Adrenal gland (tissue), 12 donors: ENCODE measurements around the gene GALNT12. TPM values are rescaled to one million over a fixed set of nuclear protein-coding genes. Genes with fewer than 3 reads are reported as not detected.

Experiments
- DNase-seq, 7 donors: peaks; one replicate each; pipeline ENCODE4 v3.0.0-alpha.2; 2019 to 2020
- H3K27ac ChIP-seq, 5 donors: fragments of 200-600 bp; sonication (generic) in 4 of 5; 1 replicate in 3 of 5; 2 replicates in 2 of 5; pipeline versions ENCODE4 v1.5.1 to v1.8.0; 2016 to 2020; ENCODE audit warnings: mild to moderate bottlenecking in 1 of 5
- H3K27me3 ChIP-seq: fragments of 200-600 bp; 2 replicates; pipeline ENCODE4 v1.8.0; 2021
- H3K36me3 ChIP-seq, 2 donors: fragments of 200-600 bp; replicated peaks in 1 of 2; 1 replicate in 1 of 2; 2 replicates in 1 of 2; pipeline versions ENCODE4 v1.5.1 to v1.8.0; 2018 to 2022
- H3K4me1 ChIP-seq, 2 donors: fragments of 200-600 bp; replicated peaks in 1 of 2; 1 replicate in 1 of 2; 2 replicates in 1 of 2; pipeline versions ENCODE4 v1.5.1 to v1.8.0; 2018 to 2021
- H3K4me3 ChIP-seq, 4 donors: fragments of 200-600 bp; sonication (generic) in 3 of 4; one replicate each; pipeline ENCODE4 v1.5.1; 2016 to 2018
- H3K9me3 ChIP-seq, 3 donors: fragments of 200-600 bp; sonication (generic) in 1 of 3; replicated peaks in 1 of 3; 1 replicate in 2 of 3; 2 replicates in 1 of 3; pipeline versions ENCODE4 v1.5.1 to v1.8.0; 2016 to 2021
- POLR2A ChIP-seq, 2 donors: fragments of 450-650 bp; IDR thresholded peaks; one replicate each; pipeline ENCODE4 v1.6.1; 2017; ENCODE audit warnings: antibody characterized with exemption in 2 of 2, mild to moderate bottlenecking in 2 of 2, moderate library complexity in 1 of 2
- WGBS, 4 donors: extraction: QIAGEN DNeasy Blood & Tissue Kit in 2 of 4; methylation state at CpG; one replicate each; pipeline versions ENCODE4 v1.1.5 to v1.1.7; 2013 to 2017; 5-methylcytosine and 5-hydroxymethylcytosine counted together
- intact Hi-C, 2 donors: fragments of 100-400 bp; cut with DNase I; formaldehyde crosslinking; loops; one replicate each; pipeline versions ENCODE4 v1.14.1 to v1.15.0; 2022 to 2023
- polyA plus RNA-seq, 3 donors: library from polyadenylated mRNA; stranded (reverse); fragments of 200-250 nt in 2 of 3; fragments of 350-450 nt in 1 of 3; fragmentation: Illumina TruSeq in 1 of 3; extraction: RNeasy Lipid Tissue Mini Kit (QIAGEN cat#74804) in 1 of 3; gene quantifications; one replicate each; pipeline ENCODE4 v1.2.3, GENCODE V29; 2013 to 2014
- total RNA-seq, 9 donors: library from RNA; depleted of rRNA in 4 of 9; stranded (reverse); fragments of >200 nt in 4 of 9; fragments of 120-200 nt in 1 of 9; fragmentation: NEBNext Ultra II Directional in 1 of 9; extraction: Animal tissue kit (Norgen Biotek cat#: 25700) in 1 of 9; gene quantifications; one replicate each; pipeline versions ENCODE4 v1.1.0 to v1.2.4, GENCODE V29; 2013 to 2023
- TF ChIP-seq, protein P1 (sequence below), 6 experiments: fragments of 450-650 bp in 4 of 6; fragments of 200-600 bp in 2 of 6; sonication (generic) in 1 of 6; IDR thresholded peaks; 1 replicate in 5 of 6; 2 replicates in 1 of 6; pipeline versions ENCODE4 v1.5.1 to v1.8.0; 2016 to 2021; ENCODE audit warnings: antibody characterized with exemption in 6 of 6, mild to moderate bottlenecking in 2 of 6, moderate library complexity in 1 of 6
- donor health status: healthy with polysubstance abuse.
- donor health status: Bipolar disorder and iron deficiency.
- donor health status: DM: yes; HTN: yes; CAD: no.
- donor health status: DM: no; HTN: no; CAD: no.
- donor health status: DM: no; HTN: no; CAD: no.
- donor health status: DM: yes; HTN: yes; CAD: no.

The GALNT12 gene
- total and polyA plus RNA-seq, 12 donors, result 1.1 to 20.6 (median 4.2) TPM

DNA sequence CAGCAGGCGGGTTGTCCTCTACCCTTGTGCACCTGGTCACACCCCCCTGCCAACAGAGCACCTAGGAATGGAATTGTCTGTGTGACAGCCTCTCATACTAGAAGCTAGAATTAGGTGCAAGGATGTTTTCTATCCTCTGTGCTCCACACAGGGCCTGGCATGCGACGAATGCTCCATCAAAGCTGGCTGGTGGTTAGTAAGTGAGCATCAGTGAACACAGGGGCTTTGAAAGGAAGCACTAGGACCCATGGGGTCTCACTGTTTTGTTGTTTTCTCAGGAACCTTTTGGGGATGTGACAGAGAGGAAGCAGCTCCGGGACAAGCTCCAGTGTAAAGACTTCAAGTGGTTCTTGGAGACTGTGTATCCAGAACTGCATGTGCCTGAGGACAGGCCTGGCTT is 32.3 kb downstream of the GALNT12 start:
- intact Hi-C loops, result no loop called here
- H3K27me3 ChIP-seq, result no peaks in the 10 kb centered on the region
- TF ChIP-seq, protein P1, sequence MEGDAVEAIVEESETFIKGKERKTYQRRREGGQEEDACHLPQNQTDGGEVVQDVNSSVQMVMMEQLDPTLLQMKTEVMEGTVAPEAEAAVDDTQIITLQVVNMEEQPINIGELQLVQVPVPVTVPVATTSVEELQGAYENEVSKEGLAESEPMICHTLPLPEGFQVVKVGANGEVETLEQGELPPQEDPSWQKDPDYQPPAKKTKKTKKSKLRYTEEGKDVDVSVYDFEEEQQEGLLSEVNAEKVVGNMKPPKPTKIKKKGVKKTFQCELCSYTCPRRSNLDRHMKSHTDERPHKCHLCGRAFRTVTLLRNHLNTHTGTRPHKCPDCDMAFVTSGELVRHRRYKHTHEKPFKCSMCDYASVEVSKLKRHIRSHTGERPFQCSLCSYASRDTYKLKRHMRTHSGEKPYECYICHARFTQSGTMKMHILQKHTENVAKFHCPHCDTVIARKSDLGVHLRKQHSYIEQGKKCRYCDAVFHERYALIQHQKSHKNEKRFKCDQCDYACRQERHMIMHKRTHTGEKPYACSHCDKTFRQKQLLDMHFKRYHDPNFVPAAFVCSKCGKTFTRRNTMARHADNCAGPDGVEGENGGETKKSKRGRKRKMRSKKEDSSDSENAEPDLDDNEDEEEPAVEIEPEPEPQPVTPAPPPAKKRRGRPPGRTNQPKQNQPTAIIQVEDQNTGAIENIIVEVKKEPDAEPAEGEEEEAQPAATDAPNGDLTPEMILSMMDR (IDR thresholded peaks at IDR 0.05), result no peak
- TF ChIP-seq POLR2A (IDR thresholded peaks at IDR 0.05), result no peak
- H3K4me3 ChIP-seq, result no peak overlapping the region
- H3K9me3 ChIP-seq, result no peaks in the 10 kb centered on the region
- no peak overlapping the region for H3K27ac ChIP-seq
- no peak for DNase-seq
- H3K4me1 ChIP-seq, result no peaks in the 10 kb centered on the region
- WGBS, 4 donors, result 65 to 89% (median 84%) methylated on average over 4 of the region's 4 CpGs
- H3K36me3 ChIP-seq, result no peaks in the 10 kb centered on the region

DNA sequence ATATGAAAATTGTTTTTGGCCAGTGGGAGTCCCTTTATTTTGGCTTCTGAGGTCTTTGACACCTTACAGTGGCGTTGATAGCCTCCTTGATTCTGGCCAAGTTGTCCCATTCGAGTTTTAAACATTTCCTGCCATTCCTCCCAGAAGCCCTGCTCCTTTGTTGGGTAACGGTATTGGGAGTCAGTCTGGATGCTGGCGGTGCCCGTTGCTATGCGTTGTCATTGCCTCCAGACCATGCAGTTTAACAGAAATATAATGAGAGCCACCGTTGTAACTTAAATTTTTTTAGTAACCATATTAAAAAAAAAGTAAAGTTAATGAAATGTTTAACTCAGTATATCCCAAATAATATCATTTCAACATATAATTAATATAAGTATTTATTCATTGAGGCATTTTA is 35.0 kb downstream of the GALNT12 start:
- TF ChIP-seq POLR2A (IDR thresholded peaks at IDR 0.05), result no peak
- TF ChIP-seq, protein P1 (IDR thresholded peaks at IDR 0.05), result no peak

DNA sequence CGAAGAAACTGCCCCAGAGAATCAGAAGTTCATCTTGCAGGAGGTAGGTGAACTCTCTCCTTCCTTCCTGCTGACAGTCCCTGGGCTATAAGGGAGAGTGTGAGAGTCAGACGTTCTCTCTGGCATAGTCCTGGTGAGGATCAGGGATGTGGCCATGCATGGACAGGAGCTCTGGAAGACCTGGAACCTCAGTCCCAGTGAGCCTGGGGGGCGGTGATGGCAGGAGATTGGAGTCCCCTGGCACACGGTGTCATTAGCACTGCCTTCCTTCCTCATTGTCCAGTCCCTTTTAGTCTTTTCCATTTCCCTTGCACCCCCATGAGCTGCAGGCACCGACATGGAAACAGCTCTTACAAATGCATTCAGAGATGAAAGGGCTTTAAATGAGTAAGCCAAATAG is 38.6 kb downstream of the GALNT12 start:
- Histone ChIP-seq H3K4me3 (no peak overlapping the region), H3K9me3 (no peaks in the 10 kb centered on the region), H3K4me1 (peaks cover 0 to 4% of the 10 kb centered on the region in 2 donors), H3K27ac (no peak overlapping the region), H3K36me3 (no peaks in the 10 kb centered on the region), H3K27me3 (no peaks in the 10 kb centered on the region)
- no peak for DNase-seq
- 80 to 84% (median 82%) methylated on average over 4 to 5 of the region's 5 CpGs for WGBS, 4 donors
- intact Hi-C loops, result no loop called here
- TF ChIP-seq, protein P1 (IDR thresholded peaks at IDR 0.05), result no peak
- TF ChIP-seq POLR2A (IDR thresholded peaks at IDR 0.05), result no peak

More for the DNA sequence above, 35.0 kb downstream of the GALNT12 start:
- intact Hi-C loops, result no loop called here
- Histone ChIP-seq H3K4me3 (no peak overlapping the region), H3K36me3 (no peaks in the 10 kb centered on the region), H3K4me1 (no peaks in the 10 kb centered on the region), H3K27me3 (no peaks in the 10 kb centered on the region), H3K9me3 (no peaks in the 10 kb centered on the region), H3K27ac (no peak overlapping the region)
- WGBS, 4 donors, result 84 to 88% (median 85%) methylated on average over 7 of the region's 7 CpGs
- DNase-seq, result no peak

DNA sequence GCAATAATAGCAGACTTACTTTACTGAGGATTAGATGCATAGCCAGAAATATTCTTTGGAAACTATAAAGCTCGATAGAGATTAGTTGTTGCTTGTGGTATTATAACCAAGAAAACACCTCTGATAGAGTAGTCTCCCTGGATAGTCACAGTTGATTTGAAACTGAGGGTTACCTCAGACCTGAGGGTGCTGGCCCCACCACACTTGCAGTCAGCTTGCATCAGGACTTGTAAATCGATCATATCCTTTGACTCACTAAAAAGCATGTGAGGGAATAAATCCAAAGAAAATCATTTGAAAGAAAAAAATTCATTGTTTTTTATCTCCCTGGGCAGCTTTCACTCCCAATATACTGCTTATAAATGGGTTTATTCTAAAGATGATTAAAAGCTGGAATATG is 39.4 kb downstream of the GALNT12 start:
- no peak overlapping the region for H3K4me3 ChIP-seq
- peaks cover 0 to 10% of the 10 kb centered on the region in 2 donors for H3K4me1 ChIP-seq
- no peaks in the 10 kb centered on the region for H3K9me3 ChIP-seq
- WGBS, 4 donors, result 74 to 89% (median 81%) methylated on average over 2 of the region's 2 CpGs
- no peak for DNase-seq
- TF ChIP-seq POLR2A (IDR thresholded peaks at IDR 0.05), result no peak
- TF ChIP-seq, protein P1 (IDR thresholded peaks at IDR 0.05), result no peak
- H3K27ac ChIP-seq, result no peak overlapping the region
- H3K36me3 ChIP-seq, result no peaks in the 10 kb centered on the region
- intact Hi-C loops, result no loop called here
- no peaks in the 10 kb centered on the region for H3K27me3 ChIP-seq
